Activated gamma-delta T cell treated with anti-CD3 and anti-CD28 coated beads, Interleukin-2, amount 50 U/mL, for 16 hours (primary cell): Measurements from ENCODE around the gene CRTC1.

ENCODE experiments used
- DNase-seq: peaks from one replicate; pipeline ENCODE4 v3.0.0-alpha.2; 2020; ENCODE audit warnings: low read depth

The CRTC1 gene

DNA sequence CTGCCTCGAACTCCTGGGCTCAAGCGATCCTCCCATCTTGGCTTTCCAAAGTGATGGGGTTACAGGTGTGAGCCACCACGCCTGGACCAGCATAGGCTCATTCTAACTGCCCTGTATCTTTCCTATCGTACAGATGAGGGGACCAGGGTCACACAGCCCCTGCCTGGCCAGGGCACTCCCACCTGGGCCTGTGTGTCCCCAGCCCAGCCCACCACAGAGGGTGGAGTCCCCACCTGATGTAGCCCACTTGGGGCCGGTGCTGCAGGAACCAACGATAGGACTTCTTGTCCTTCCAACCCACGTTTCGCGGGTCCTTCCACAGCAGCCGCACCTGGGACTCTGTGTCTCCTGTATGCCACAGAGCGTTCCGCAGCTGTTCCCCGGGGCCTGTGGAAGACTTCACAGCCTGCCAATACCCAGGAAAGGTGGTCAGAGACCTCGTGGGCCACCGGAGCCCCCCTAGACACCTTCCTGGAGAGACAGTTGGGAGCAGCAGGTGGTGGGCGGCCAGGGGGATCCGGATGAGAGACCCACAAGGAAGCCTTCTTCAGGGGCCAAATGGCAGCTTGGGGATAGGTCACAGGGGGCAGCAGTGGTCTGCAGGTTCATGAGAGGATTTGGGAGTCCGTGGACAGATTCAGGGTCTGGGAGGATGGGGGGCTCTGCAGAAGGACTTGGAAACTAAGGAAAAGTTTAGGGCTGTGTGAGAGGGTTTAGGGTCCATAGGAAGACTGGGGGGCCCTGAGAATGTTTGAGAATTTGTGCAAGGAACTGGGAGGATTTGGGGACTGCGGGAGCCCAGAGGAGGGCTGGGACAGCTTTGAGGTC, 100.7 kb downstream of the CRTC1 start:
- no peak for DNase-seq

DNA sequence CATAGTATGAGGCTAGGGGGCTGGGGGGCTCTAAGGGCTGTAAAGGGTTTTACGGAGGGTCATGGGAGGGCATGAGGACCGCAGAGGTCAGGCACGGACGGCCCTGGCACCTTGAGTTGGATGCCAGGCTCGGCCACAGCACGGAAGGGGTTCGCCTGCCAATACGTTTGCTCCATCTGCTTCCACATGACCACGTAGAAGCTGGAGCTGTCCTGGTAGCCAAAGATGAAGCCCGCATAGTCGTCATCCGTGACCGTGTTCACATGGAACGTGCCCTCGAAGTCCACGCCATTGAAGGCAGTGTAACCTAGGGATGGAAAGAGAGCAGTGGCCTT, 101.3 kb downstream of the CRTC1 start:
- DNase-seq: no peak

DNA sequence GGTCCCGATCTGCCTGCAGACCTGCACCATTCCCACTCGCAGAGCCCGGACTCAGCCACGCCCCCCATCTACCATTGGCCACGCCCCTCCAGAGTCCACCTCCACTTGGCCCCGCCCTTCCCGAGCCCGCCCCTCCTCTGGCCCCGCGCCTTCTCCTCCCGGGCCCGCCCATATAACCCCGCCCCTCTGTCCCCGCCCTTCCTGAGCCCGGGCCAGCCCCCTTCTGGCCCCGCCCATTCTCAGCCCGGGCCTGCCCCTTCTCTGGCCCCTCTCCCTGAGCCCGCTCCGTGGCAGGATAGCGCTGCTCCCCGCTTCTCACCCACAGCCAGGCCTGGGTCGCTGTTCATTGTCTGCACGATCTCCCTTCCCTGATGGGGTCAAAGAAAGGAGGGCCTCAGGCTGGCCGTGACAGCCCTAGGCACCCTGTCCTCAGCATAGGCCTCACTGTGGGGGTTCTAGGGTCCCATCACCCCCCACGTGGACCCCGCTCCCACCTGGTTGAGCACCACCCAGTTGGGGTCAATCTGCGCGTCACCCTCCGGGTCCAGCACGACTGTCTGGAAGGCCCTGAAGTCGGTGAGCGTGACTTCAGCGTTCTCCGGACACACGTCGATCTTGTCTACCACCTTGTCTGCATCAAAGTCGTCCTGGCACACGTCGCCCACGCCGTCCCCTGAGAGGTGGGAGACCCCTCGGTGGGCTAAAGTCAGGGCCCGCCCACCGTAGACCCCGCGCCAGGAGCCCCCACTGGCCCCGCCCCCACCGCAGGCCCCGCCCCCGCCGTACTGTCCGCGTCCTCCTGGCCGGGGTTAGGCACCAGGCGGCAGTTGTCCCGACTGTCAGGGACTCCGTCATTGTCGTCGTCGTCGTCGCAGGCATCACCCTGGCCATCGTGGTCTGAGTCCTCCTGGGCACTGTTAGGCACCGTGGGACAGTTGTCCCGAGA, 102.0 kb downstream of the CRTC1 start:
- DNase-seq: peak; percentile 20

DNA sequence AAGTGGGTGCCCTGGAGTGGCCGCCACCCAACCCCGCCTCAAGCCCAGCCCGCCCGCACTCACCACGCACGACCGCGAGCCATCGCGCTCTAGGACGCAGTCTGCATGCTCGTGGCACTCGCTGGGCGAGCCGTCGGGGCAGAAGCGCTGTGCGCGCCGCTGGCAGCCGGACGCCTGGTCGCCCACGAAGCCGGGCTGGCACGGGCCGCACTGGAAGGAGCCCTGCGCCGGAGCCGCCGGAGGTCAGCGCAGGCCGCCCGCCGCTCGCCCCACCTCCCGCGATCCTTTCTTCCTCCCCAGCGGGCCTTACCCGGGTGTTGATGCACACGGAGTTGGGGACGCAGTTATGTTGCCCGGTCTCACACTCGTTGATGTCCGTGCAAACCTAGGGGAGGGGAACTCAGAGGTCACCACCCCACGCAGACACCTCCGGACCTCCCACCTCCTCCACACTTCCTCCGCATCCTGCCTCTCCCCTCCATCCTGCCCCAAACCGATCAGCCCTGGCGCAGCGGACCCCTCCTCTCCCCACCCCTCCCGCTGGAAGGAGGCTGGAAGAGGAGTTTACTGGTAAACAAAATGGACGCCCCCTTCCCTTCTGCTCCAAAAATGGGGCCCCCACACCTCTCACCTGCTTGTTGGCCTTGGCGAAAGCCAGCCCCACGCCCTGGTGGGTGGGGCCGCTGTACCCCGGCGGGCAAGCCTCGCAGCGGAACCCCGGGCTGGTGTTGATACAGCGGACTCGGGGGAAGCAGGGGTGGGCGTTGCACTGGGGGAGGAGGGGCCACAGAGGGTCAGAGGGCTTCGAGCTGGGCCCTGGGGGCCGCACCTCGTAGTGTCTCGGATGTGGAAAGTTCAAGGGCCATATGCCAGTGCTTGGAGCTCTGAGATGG, 105.3 kb downstream of the CRTC1 start:
- no peak for DNase-seq

DNA sequence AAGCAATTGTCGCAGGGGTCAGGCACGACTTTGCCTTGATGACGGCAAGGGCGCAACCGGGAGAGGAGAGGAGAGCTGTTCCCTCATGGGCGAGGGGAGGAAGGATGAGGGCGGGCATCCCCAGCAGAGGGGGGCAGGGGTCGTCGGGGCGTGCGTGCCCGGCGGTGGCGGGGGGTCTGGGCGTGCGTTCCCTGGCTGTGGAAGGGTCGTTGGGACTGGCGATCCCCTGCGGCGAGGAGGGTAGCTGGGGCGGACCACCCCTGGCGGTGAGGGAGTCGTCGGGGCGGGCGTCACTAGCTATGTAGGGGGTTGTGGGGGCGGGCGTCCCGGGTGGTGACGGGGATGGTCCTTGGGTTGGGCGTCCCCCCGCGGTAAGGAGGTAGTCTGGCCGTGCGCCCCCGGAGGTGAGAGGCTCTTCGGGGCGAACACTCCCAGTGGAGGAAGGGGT, 106.0 kb downstream of the CRTC1 start:
- DNase-seq: no peak

DNA sequence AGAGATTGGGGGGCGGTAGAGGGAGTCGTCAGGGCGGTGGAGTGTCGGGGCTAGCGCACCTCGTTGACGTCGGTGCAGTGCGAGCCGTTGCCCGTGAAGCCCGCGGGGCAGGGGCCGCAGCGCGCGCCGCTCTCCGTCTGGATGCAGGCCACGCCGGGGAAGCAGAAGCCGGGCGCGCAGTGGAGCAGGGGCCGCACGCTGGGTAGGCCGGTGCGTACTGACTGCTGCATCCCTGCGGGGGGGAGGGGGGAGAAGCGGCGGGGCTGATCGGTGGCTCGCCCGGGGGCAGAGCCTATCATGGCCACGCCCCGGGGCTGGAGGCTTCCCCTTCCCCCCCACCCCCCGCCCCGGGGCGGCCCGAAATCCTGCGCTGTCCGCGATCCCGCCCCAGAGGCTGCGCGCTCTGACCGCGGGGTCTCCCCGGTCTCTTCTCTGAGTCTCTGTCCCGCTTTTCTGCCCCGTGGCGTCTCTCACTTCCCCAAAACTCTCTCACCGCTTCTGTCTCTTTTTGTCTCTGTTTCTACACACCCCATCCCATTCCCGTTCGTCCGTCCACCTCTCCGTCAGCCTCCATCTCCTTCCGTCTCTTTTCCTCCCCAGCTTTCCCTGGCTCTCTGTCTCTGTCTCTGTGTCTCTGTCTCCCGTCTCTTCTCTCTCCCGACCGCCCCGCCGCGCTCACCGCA, 106.5 kb downstream of the CRTC1 start:
- no peak for DNase-seq

DNA sequence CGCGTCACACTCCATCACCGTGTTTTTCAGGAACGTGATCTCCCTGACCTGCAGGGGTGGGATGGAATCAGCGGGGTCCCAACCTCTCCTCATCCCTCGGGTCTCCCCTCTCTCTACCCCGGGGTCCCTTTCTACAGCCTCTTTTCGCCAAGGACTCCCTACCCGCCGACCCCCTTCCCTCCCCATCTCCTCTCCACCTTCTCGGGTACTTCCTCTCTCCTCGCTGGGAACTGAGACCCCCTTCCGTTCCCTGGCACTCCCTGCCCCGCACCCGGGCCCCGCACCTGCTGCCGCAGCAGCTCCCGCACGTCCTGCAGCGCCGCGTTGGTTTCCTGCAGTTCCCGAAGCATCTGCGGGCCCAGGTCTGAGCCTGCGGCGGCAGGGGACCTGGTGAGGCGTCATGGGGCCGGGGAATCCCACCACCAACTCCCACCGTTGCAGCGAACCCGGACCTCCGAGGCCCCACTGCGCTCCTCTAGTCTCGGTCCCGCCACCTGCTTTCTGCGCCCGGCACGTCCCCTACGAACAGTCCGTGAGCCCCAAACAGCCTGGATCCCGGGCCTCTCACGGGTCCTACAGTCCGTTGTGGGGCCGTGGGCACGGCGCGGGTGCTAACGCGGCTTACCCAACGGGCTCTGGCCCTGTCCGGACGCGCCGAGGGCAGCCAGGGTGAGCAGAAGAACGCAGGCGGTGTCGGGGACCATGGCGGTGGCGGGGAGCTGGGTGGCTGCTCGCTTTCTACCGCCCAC, 107.3 kb downstream of the CRTC1 start, which contains the start of gene COMP:
Gene COMP, minus strand, starts transcription at position 740 of the 749 bp plus-strand sequence. Its CDS starts 36 bp downstream, at position 704.
- no peak for DNase-seq

DNA sequence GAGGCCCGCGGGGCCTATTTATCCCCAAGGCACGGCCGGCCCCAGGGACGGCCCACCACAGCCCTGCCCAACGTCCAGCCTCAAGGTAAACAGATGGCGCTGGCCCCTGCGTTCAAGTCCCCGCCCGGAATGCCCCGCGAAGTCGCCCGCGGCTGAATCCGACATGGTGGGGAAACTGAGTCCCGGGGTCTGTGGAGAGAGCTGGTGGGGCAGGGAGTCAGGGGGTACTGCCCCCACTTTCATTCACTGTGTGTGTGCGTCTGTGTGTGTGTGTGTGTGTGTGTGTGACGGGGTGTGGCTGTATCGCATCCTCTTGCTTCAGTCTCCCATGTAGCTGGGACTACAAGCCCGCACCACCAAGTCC, 107.8 kb downstream of the CRTC1 start:
- no peak for DNase-seq

DNA sequence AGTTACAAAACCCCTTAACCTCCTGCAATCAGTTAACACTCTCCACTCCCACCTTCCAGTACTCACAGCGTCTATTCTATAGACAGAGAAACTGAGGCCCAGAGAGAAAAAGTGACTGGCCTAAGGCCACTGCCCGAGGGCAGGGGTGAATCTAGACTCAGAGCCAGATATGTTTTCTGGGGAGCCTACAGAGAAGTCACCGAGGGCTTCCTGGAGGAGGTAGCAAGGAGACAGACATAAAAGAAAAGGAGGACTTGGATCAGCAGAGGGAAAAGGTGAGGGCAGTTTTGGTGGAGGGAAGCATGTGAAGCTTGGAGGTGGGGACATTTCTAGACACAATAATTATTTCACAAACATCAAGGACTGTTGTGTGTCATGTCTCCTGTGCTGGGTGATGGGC, 109.2 kb downstream of the CRTC1 start:
- DNase-seq: no peak

DNA sequence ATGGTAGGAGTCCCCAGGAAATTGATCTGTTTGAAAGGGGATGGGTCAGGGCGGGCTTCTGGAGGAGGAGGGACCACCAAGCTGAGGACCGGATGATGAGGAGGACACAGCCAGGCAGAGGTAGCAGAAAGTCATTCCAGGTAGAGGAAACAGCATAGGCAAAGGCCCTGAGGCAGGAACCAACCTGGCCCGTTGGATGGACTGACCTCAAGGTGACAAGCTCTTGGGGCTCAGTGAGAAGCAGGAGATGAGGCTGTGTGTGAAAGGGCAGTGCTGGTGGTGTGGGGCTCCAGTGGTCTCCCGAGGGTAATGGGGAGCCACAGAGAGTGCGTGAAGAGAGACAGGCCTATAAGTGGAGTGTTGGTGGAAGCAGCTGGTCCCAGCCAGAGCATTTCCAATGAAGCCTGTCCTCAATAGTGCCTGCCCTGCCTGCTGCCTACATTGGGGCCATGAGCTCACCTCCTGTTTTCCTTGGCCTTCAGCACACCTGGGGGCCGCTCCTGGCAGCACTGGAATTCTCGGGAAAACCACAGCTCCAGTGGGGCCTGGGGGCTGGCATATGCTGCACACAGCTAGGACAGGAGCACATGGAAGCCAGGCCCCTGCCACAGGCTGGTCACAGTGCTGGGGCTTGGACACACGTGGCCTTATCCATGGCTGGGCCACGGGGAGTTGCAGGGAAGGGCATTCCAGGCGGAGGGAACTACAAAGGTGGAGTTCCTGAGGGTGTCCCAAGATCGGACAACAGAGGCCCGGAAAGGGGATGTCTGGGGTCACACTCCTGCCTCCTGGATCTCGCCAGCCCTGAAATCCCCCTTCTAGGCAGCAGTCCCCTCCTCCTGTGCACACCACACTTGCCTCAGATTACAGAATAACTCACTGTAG, 109.9 kb downstream of the CRTC1 start:
- no peak for DNase-seq

DNA sequence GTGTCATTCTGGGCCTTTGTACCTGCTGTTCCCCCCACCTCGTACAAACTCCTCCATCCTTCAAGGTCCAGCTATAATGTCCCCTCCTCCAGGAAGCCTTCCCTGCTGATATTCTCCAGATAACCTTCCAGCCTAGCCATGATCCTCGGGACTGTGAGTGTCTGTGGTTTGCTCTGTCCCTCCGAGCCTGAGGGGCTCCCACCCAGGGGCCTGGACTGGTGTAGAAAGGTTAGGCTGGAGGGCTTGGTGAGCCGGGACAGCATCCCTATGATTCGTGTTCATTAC, 110.5 kb downstream of the CRTC1 start:
- DNase-seq: no peak

DNA sequence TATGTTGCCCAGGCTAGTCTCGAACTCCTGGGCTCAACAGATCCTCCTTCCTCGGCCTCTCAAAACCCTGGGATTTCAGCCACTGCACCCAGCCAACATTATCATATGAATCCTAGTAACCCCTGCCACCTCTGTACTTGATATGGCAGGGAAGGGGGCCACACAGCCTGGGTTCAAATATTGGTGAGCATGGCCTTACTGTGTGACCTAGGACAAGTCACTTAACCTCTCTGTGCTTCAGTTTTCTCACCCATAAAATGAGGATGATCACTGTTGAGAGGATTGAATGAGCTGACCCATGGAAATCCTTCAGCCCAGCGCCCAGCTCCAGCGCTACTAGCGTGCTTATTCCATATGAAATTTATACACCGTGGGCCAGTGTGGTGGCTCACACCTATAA, 111.2 kb downstream of the CRTC1 start:
- DNase-seq: no peak

DNA sequence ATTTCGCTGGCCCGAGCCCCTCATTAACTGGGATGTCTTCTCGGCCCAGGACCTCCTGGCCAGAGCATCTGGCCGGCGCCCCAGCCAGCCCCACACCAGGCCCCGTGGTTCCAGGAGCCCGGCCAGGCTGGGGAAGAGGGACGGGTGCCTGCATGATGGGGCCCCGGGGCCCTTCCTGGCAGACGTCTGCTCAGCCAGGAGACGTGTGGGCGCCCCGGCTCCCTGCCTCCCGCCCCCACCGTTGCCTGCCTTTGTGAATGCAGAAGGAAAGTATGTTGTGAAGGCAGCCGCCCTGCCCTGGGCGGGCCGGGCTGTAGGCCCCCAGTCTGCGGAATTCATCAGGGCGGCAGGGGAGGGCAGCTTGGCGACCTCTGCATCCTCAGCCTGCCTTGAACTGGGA, 112.1 kb downstream of the CRTC1 start:
- DNase-seq: no peak

DNA sequence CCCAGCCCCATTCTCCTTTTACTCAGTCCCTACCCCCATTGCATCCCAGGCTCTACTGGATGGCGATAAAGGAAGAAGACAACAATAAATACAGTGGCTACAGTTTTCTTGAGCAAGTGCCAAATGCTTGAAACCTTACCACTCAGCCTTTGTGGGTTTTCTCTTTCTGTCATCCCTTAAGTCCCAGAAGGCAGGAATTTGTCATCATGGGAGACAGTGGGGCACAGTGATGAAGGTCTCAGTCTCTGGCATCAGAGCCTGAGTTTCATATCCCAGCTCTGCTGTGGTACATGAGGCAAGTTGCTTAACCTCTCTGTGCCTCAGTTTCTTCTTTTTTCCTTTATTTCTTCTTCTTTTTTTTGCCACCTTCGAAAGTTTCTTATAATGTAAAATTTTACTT, 112.8 kb downstream of the CRTC1 start:
- no peak for DNase-seq

DNA sequence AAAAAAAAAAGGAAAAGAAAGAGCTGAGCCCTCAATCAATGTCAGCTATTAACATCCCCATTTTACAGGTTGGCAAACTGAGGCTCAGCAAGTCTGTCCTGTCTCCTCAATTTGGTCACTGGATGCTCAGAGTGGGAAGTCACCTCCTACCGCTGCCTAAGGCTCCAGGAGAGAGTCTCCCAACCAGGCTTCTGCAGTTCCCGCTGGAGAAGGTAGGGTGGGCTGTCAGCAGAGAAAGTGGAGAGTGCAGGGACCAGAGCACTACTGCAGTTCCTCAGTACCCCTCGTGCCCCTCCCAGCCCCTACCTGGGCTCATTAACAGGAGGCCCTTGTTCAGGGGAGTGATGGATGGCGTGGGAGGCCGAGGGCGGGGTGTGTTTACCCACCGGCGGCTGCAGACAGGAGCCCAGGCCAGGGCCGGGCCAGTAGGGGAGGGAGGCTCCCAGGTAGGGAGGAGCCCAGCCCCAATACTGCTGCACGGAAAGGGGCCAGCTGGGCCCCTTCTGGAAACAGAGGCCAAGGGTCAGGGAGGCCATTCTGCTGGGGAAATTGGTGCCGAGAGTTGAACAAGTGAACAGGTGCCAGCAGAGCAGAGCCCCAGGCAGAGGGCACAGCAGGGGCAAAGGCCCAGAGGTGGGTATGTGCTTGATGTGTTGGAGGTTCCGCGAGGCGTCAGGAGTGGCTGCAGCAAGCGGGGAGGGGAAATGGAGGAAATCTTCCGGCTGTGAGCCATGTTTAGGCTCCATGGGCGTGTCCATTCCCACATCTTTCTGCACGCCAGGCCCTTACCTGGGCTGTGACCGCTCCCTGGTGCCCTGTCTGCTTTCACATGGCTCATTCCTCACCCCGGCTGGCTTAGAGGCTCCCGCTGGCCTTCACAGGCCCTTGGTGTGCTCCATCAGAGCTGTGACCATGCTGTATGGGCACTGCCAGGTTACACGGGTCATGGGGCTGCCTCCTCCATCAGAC, 115.2 kb downstream of the CRTC1 start:
- DNase-seq: no peak

DNA sequence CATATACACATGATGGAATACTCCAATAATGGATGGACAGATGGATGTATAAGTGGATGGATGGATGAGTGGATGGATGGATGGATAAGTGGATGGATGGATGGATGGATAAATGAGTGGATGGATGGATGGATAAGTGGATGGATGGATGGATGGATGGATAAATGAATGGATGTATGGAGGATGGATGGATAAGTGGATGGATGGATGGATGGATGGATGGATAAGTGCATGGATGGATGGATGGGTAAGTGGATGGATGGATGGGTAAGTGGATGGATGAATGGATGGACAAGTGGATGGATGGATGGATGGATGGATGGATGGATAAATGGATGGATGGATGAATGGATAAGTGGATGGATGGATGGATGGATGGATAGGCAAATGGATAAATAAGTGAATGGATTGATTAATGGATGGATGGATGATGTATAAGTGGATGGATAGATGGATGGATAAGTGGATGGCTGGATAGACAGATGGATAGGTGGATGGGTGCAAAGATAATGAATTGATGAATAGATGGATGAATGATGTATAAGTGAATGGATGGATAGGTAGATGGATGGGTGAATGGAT, 116.0 kb downstream of the CRTC1 start:
- DNase-seq: no peak

DNA sequence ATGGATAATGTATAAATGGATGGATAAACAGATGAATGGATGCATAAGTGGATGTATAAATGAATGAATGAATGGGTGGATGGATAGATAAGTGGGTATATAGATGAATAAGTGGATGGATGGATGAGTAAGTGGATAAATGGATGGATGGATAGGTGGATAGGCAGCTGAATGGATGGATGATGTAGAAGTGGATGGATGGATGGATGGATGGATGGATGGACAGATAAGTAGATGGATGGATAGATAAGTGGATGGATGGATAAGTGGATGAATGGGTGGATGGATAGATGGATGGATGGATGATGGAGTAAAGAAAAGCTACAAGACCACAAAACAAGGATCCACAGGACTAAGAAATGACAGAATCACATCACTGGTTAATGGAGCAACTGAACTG, 116.6 kb downstream of the CRTC1 start:
- DNase-seq: no peak

DNA sequence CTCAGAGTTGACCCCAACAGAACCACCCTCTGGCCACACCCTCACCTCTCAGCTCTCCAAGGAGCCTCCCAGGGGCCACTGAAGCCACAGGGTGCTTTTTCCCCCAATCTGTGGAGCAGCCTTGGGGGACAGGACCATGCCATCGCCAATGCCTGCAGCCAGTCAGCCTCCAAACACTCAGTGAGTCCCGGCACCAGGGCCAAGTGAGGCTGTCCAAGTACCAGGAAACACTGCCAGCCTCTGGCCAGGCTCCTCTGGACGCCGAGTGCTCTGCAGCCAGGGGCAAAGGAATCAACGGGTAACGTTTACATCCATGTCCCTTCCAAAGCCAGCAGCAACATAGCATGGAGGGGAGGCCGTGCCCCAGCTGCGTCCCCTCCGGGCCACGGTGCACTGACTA, 117.2 kb downstream of the CRTC1 start:
- no peak for DNase-seq
